GM23338 (cell line): ENCODE data around the gene FAM76B. TPM values are rescaled to one million over a fixed set of nuclear protein-coding genes. Genes with fewer than 3 reads are reported as not detected.

Experiments
- CREB1 ChIP-seq: fragments of 250-450 bp; sonication (Bioruptor Pico); IDR thresholded peaks from 2 replicates; pipeline ENCODE4 v1.5.0; 2020; ENCODE audit warnings: low read depth, mild to moderate bottlenecking, moderate library complexity
- ETS1 ChIP-seq: IDR thresholded peaks from 2 replicates; pipeline ENCODE4 v1.6.1; 2016; ENCODE audit warnings: antibody characterized with exemption
- EZH2phosphoT487 ChIP-seq: fragments of 200-600 bp; sonication (generic); IDR thresholded peaks from one replicate; pipeline ENCODE4 v1.8.1; 2018; ENCODE audit warnings: antibody characterized with exemption; ENCODE audit not compliant: unreplicated experiment
- JUNB ChIP-seq: IDR thresholded peaks from one replicate; pipeline ENCODE4 v1.6.1; 2016; ENCODE audit warnings: antibody characterized with exemption; ENCODE audit not compliant: unreplicated experiment
- POLR2AphosphoS5 ChIP-seq: IDR thresholded peaks from 2 replicates; pipeline ENCODE4 v1.6.1; 2016; ENCODE audit warnings: antibody characterized with exemption, low read depth
- STAT1 ChIP-seq: IDR thresholded peaks from one replicate; pipeline ENCODE4 v1.6.1; 2016; ENCODE audit warnings: antibody characterized with exemption; ENCODE audit not compliant: unreplicated experiment
- ZNF114 ChIP-seq: fragments of 250-450 bp; sonication (Bioruptor Pico); IDR thresholded peaks from 2 replicates; pipeline ENCODE4 v1.5.0; 2020; ENCODE audit warnings: mild to moderate bottlenecking, moderate library complexity
- polyA plus RNA-seq: library from polyadenylated mRNA; unstranded; fragments of >200 nt; fragmentation: Nextera tagmentation; extraction: Ambion mirVana; gene quantifications from 2 replicates; pipeline ENCODE4 v1.2.1, GENCODE V29; 2016
- total RNA-seq: library from RNA; depleted of rRNA; stranded (reverse); fragments of >200 nt; shearing (Covaris generic); gene quantifications from 2 replicates; pipeline ENCODE4 v1.2.3, GENCODE V29; 2014
- TF ChIP-seq, protein P1 (sequence below): fragments of 250-450 bp; sonication (Bioruptor Pico); IDR thresholded peaks from 2 replicates; pipeline ENCODE4 v1.5.0; 2020; ENCODE audit warnings: mild to moderate bottlenecking, moderate library complexity
- TF ChIP-seq, protein P2 (sequence below), 2 experiments: fragments of 200-600 bp in 1 of 2; sonication (generic) in 1 of 2; conservative IDR thresholded peaks; 2 replicates each; pipeline versions ENCODE4 v1.5.1 to v1.6.1; 2016 to 2017; ENCODE audit warnings: antibody characterized with exemption in 2 of 2, low read depth in 2 of 2, mild to moderate bottlenecking in 2 of 2, moderate library complexity in 1 of 2

FAM76B gene
- total and polyA plus RNA-seq, 2 experiments from 2014 or later, result 21.1 to 37.9 TPM

GRCh38 chr11:95766701-95767100, 22.9 kb downstream of the FAM76B start (continued):
- TF ChIP-seq, protein P1, sequence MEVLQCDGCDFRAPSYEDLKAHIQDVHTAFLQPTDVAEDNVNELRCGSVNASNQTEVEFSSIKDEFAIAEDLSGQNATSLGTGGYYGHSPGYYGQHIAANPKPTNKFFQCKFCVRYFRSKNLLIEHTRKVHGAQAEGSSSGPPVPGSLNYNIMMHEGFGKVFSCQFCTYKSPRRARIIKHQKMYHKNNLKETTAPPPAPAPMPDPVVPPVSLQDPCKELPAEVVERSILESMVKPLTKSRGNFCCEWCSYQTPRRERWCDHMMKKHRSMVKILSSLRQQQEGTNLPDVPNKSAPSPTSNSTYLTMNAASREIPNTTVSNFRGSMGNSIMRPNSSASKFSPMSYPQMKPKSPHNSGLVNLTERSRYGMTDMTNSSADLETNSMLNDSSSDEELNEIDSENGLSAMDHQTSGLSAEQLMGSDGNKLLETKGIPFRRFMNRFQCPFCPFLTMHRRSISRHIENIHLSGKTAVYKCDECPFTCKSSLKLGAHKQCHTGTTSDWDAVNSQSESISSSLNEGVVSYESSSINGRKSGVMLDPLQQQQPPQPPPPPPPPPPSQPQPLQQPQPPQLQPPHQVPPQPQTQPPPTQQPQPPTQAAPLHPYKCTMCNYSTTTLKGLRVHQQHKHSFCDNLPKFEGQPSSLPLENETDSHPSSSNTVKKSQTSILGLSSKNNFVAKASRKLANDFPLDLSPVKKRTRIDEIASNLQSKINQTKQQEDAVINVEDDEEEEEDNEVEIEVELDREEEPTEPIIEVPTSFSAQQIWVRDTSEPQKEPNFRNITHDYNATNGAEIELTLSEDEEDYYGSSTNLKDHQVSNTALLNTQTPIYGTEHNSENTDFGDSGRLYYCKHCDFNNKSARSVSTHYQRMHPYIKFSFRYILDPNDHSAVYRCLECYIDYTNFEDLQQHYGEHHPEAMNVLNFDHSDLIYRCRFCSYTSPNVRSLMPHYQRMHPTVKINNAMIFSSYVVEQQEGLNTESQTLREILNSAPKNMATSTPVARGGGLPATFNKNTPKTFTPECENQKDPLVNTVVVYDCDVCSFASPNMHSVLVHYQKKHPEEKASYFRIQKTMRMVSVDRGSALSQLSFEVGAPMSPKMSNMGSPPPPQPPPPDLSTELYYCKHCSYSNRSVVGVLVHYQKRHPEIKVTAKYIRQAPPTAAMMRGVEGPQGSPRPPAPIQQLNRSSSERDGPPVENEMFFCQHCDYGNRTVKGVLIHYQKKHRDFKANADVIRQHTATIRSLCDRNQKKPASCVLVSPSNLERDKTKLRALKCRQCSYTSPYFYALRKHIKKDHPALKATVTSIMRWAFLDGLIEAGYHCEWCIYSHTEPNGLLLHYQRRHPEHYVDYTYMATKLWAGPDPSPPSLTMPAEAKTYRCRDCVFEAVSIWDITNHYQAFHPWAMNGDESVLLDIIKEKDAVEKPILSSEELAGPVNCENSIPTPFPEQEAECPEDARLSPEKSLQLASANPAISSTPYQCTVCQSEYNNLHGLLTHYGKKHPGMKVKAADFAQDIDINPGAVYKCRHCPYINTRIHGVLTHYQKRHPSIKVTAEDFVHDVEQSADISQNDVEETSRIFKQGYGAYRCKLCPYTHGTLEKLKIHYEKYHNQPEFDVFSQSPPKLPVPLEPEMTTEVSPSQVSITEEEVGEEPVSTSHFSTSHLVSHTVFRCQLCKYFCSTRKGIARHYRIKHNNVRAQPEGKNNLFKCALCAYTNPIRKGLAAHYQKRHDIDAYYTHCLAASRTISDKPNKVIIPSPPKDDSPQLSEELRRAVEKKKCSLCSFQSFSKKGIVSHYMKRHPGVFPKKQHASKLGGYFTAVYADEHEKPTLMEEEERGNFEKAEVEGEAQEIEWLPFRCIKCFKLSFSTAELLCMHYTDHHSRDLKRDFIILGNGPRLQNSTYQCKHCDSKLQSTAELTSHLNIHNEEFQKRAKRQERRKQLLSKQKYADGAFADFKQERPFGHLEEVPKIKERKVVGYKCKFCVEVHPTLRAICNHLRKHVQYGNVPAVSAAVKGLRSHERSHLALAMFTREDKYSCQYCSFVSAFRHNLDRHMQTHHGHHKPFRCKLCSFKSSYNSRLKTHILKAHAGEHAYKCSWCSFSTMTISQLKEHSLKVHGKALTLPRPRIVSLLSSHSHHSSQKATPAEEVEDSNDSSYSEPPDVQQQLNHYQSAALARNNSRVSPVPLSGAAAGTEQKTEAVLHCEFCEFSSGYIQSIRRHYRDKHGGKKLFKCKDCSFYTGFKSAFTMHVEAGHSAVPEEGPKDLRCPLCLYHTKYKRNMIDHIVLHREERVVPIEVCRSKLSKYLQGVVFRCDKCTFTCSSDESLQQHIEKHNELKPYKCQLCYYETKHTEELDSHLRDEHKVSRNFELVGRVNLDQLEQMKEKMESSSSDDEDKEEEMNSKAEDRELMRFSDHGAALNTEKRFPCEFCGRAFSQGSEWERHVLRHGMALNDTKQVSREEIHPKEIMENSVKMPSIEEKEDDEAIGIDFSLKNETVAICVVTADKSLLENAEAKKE, result no peak
- TF ChIP-seq ZNF114 (CRISPR knock-in tag) (no peak), CREB1 (CRISPR knock-in tag) (no peak), JUNB (no peak), ETS1 (no peak), STAT1 (no peak), POLR2AphosphoS5 (no peak), EZH2phosphoT487 (no peak)
- TF ChIP-seq, protein P2, sequence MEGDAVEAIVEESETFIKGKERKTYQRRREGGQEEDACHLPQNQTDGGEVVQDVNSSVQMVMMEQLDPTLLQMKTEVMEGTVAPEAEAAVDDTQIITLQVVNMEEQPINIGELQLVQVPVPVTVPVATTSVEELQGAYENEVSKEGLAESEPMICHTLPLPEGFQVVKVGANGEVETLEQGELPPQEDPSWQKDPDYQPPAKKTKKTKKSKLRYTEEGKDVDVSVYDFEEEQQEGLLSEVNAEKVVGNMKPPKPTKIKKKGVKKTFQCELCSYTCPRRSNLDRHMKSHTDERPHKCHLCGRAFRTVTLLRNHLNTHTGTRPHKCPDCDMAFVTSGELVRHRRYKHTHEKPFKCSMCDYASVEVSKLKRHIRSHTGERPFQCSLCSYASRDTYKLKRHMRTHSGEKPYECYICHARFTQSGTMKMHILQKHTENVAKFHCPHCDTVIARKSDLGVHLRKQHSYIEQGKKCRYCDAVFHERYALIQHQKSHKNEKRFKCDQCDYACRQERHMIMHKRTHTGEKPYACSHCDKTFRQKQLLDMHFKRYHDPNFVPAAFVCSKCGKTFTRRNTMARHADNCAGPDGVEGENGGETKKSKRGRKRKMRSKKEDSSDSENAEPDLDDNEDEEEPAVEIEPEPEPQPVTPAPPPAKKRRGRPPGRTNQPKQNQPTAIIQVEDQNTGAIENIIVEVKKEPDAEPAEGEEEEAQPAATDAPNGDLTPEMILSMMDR (conservative IDR thresholded peaks at IDR 0.05; ENCODE audit: low read depth in 2 of 2), result no peak
